T-helper 17 cell (primary cell): Measurements from ENCODE around the gene TMCO4. TPM values are rescaled to one million over a fixed set of nuclear protein-coding genes. Genes with fewer than 3 reads are reported as not detected.

Experiments used
- ATAC-seq: fragments of 150-1000 bp; cut with Tn5 transposase; 2 replicates; pipeline ENCODE4 v1.10.0; 2021; ENCODE audit warnings: mild to moderate bottlenecking, moderate library complexity
- DNase-seq, 3 donors: peaks; one replicate each; pipeline versions ENCODE4 v3.0.0 to v3.0.0-alpha.2; 2020 to 2021
- H3K9me3 ChIP-seq: one replicate; pipeline ENCODE4 v1.7.0; 2013; ENCODE audit warnings: low read length, mild to moderate bottlenecking; ENCODE audit not compliant: control insufficient read depth, poor library complexity, severe bottlenecking
- H3K27ac Mint-ChIP-seq: one replicate; pipeline ENCODE4 v1.8.0; 2022; ENCODE audit warnings: mild to moderate bottlenecking, moderate library complexity, mixed read lengths
- H3K27me3 Mint-ChIP-seq: one replicate; pipeline ENCODE4 v1.8.0; 2022; ENCODE audit warnings: mixed read lengths
- H3K36me3 Mint-ChIP-seq: one replicate; pipeline ENCODE4 v1.8.0; 2022; ENCODE audit warnings: low read depth, mixed read lengths
- H3K4me1 Mint-ChIP-seq: one replicate; pipeline ENCODE4 v1.8.0; 2022; ENCODE audit warnings: mild to moderate bottlenecking, mixed read lengths
- H3K4me3 Mint-ChIP-seq: one replicate; pipeline ENCODE4 v1.8.0; 2022; ENCODE audit warnings: mild to moderate bottlenecking, moderate library complexity, mixed read lengths
- total RNA-seq, 4 donors: library from RNA in 2 of 4; stranded (reverse) in 2 of 4; gene quantifications; one replicate each; pipeline ENCODE4 v1.2.3 and lab custom pipeline; 2022 to 2026

Gene TMCO4
- total RNA-seq, 2 donors from 2014 or later: 18.6 TPM

DNA sequence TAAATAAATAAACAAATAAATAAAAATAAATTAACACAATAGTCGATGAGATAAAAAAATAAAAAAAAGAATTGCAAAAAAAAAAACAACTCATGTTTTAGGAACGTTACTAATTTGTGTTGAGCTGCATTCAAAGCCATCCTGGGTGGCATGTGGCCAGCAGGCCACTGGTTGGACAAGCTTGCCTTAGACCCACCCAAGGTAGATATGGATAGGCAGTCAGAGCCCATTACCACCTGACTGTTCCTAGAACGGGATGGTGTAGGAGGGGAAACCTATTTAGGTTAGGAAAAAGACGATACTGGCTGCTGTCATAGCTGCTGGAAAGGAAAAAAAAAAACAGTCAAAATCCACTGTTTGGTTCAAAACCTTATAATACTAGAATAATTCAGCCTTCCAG, 94.3 kb downstream of the TMCO4 start:
- peaks cover 3% of the 10 kb centered on the region for H3K4me1 Mint-ChIP-seq
- H3K36me3 Mint-ChIP-seq: peaks cover 3% of the 10 kb centered on the region
- no peaks in the 10 kb centered on the region for H3K27me3 Mint-ChIP-seq
- no peak overlapping the region for H3K4me3 Mint-ChIP-seq
- H3K27ac Mint-ChIP-seq: no peak overlapping the region
- no peaks in the 10 kb centered on the region for H3K9me3 ChIP-seq
- no peak for ATAC-seq
- no peak for DNase-seq

DNA sequence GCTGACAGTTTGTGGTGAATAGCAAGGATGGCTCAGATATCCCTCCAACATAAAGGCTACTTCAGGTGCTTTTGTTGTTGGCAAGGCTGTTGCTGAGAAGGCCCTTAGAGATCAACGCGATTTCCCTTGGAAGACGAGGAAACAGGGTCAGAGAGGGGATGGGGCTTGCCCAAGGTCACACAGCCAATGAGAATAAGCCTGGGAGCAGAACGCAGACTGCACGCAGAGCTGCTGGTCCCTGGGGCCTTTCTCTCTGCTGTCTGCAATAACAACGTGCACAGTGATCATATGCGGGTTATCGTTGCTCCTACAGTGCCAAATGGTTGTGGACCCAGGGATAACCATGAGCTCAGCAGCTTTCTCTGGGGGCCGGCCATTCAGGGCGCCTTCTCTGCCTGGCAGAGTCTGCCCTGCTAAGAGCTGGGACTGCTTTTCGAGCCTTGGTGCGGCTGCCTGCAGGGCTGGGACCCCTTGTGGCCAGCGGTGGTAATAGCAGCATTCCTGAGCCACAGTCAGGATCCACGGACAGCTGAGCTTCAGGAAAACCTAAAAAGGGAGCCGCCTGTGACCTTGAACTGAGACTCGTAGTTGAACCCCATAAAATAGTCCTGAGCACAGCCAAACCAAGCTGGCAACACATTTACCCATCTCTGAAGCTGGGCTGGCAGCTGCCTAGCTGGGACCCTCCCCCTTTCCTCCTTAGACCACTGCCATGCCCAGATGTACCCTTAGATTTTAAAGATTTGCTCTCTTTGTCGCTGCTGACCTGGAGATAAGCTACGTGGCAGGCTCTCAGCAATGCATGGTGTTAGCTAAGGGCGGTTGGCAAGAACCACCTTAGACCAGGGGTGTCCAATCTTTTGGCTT, 95.2 kb downstream of the TMCO4 start:
- H3K27me3 Mint-ChIP-seq: no peaks in the 10 kb centered on the region

DNA sequence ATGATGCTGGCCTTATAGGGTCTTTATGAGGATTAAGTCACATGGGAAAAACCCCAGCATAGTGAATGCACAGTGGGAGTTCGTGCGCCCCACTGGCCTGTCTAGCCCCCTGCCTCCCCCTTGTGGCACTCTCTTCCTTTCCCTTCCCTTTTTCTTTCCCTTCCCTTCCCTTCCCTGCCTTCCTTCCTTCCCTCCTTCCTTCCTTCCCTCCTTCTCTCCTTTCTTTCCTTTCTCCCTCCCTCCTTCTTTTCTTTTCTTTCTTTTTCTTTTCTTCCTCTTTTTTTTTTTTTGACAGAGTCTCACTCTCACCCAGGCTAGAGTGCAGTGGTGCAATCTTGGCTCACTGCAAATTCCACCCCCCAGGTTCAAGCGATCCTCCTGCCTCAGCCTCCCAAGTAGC, 96.4 kb downstream of the TMCO4 start:
- Mint-ChIP-seq H3K36me3 (no peaks in the 10 kb centered on the region), H3K4me3 (no peak overlapping the region), H3K4me1 (no peaks in the 10 kb centered on the region), H3K27ac (no peak overlapping the region), H3K27me3 (no peaks in the 10 kb centered on the region)
- H3K9me3 ChIP-seq: no peaks in the 10 kb centered on the region
- ATAC-seq (no peak), DNase-seq (no peak)

More for the DNA sequence above, 95.2 kb downstream of the TMCO4 start:
- no peak overlapping the region for H3K4me3 Mint-ChIP-seq
- no peaks in the 10 kb centered on the region for H3K9me3 ChIP-seq
- DNase-seq: peak; percentile 31 to 53 (median 32)
- peak overlapping the region; percentile 19 for H3K27ac Mint-ChIP-seq
- no peaks in the 10 kb centered on the region for H3K36me3 Mint-ChIP-seq
- no peaks in the 10 kb centered on the region for H3K4me1 Mint-ChIP-seq
- ATAC-seq: peak; percentile 77

DNA sequence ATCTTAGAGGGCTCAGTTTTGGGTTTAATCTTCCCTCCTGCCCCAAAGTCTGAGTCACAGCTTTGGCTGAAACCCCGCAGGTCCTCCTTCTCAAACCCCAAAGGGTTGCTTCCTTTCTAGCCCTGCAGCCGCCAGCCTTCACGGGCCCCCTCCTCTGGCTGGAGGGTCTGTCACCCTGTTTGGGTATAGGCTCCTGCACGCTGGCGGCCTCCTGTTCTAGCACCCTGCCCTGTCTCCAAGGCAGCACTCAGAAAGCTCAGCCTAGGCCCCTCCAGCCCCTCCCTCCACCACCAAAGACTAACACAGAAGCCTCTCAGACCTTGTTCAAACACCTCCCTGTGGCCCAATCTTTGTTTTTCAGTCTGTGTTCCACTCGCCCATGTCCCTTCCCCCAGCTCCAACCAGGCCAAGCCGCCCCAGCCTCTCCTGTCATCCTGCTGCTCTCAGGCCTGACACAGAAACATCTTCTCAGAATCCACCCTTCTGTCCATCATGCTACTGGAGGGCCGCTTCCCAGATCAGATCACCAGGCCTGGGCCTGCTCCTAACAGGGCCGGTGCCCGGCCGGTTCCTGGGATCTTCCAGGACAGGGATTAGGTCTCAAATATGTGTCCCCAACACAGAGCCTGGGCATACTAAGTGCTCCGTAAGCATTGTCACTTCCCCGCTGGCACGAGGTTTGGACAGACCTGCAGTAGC, 99.5 kb downstream of the TMCO4 start:
- ATAC-seq (no peak), DNase-seq (no peak)
- Mint-ChIP-seq H3K4me3 (no peak overlapping the region), H3K4me1 (no peaks in the 10 kb centered on the region), H3K36me3 (peaks cover 3% of the 10 kb centered on the region), H3K27ac (no peak overlapping the region), H3K27me3 (no peaks in the 10 kb centered on the region)
- H3K9me3 ChIP-seq: no peaks in the 10 kb centered on the region

DNA sequence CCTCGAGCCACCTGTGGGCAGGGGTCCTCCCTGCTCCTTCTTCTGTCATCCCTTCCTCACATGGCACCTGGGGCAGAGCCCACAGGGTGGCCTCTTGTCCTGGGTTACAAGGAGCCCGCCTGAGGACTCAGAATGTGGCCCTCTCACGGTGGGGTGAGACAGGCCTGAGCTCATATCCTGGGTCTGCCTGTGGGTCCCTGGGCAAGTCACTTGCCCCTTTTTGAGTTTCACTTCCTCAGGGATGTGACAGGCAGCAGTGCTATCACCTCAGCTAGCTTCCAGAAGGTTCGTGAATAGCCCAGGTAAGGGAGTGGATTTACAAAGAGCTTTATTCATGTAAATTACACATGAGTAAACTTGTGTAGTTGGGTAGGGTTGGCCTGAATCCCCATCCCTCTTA, 101.5 kb downstream of the TMCO4 start:
- ATAC-seq (no peak), DNase-seq (no peak)
- Mint-ChIP-seq H3K27me3 (no peaks in the 10 kb centered on the region), H3K36me3 (peaks cover 3% of the 10 kb centered on the region), H3K27ac (no peak overlapping the region), H3K4me1 (no peaks in the 10 kb centered on the region), H3K4me3 (no peak overlapping the region)
- H3K9me3 ChIP-seq: no peaks in the 10 kb centered on the region

DNA sequence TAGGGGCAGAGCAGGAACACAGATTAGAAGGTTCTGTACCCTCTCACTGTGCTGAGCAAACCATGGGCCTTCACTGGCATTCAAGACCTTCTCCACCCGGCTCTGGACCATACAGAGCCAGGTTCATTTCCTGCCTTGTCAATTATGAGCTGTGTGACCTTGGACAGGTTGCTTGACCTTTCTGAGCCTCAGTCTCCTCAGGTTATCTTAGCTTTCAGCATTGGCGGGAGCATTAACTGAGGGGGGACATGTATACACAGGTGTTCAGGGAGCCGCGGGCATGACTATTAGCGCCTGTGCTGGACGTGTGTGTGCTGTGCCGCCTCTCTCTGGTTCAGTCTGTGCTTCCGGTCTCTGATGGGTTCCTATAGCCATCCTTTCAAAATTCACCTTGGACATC, 102.9 kb downstream of the TMCO4 start:
- Mint-ChIP-seq H3K4me3 (no peak overlapping the region), H3K27ac (no peak overlapping the region), H3K36me3 (peaks cover 3% of the 10 kb centered on the region), H3K27me3 (no peaks in the 10 kb centered on the region), H3K4me1 (no peaks in the 10 kb centered on the region)
- no peaks in the 10 kb centered on the region for H3K9me3 ChIP-seq
- ATAC-seq: no peak
- DNase-seq: no peak

DNA sequence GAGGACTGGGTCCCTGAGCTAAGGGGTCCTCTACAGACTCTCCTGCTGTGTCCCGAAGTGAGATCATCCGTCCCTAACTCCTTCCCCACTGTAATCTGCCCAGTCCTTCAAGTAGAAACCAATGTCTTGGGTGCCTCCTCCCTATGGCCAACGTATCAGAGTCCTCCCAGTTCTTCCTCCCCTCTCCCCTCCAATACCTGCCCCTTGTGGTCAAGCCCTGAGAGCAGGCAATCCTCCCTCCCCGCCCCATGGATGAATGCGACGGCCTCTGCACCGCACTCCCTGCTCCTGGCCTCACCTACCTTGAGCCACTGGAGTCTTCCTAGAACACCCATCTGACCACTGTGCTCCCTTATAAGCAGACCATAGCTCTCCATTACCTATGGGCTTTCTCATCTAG, 103.9 kb downstream of the TMCO4 start:
- peaks cover 6% of the 10 kb centered on the region for H3K36me3 Mint-ChIP-seq
- no peak overlapping the region for H3K27ac Mint-ChIP-seq

DNA sequence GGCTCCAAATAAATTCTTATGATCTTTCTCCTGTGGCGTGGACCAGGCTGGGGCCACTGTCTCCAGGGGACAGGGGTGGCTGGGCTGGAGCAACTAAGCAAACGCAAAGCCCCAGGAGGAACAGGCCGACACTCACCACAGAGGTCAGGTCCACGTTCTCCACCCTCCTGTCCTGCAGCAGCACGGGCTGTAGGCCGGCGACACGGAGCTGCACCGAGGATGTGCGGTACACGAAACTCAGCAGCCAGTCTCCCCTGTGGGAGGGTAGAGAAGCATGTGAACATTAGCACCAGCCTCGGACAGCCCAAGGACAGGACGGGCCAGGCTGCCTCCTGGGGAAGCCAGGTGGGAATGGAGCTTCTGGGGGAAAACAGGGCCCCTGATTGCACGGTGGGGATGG, 105.4 kb downstream of the TMCO4 start:
- H3K4me3 Mint-ChIP-seq: no peak overlapping the region
- H3K9me3 ChIP-seq: no peaks in the 10 kb centered on the region
- H3K27me3 Mint-ChIP-seq: no peaks in the 10 kb centered on the region
- DNase-seq (no peak), ATAC-seq (no peak)
- H3K27ac Mint-ChIP-seq: no peak overlapping the region
- H3K4me1 Mint-ChIP-seq: peaks cover 3% of the 10 kb centered on the region
- H3K36me3 Mint-ChIP-seq: peaks cover 9% of the 10 kb centered on the region

More for the DNA sequence above, 103.9 kb downstream of the TMCO4 start:
- no peaks in the 10 kb centered on the region for H3K4me1 Mint-ChIP-seq
- no peak overlapping the region for H3K4me3 Mint-ChIP-seq
- no peak for DNase-seq
- ATAC-seq: no peak
- no peaks in the 10 kb centered on the region for H3K9me3 ChIP-seq
- H3K27me3 Mint-ChIP-seq: no peaks in the 10 kb centered on the region

DNA sequence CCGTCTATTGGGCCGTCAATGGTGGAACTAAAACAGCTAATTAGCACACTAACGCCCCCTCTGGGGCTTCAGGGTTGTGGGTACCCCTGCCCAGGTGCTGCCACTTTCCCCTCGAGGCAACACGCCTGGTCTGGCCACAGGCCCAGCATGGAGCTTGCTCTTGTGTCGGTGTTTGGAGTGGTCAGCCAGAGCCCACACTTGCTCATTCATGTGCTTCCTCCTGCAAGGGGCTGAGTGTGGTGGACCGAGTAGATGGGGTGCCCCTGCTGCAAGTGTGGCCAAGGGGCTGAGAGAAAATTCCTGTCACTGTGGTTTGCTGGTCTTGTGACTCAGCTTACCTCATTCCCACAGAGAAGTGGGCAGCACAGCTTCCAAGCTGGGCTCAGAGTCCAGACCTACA, 109.4 kb downstream of the TMCO4 start:
- Mint-ChIP-seq H3K27me3 (no peaks in the 10 kb centered on the region), H3K4me3 (no peak overlapping the region), H3K4me1 (peaks cover 17% of the 10 kb centered on the region), H3K36me3 (peaks cover 6% of the 10 kb centered on the region), H3K27ac (peak overlapping the region; percentile 29)
- ATAC-seq: no peak
- no peak for DNase-seq
- H3K9me3 ChIP-seq: no peaks in the 10 kb centered on the region

DNA sequence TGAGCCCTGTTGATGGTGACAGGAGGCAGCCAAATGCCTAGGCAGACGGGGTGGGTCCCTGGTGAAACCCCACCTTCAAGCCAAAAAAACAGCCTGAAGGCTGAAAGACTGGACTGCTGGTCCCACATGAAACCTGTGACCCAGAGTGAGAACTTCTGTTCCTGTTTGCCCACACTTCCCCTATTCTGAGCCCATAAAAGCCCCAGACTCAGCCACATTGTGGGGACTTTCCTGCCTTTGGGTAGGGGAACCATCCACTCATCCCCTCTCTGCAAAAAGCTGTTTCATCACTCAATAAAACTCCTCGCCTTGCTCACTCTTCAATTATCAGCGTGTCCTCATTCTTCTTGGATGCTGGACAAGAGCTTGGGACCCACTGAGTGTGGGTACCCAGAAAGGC, 109.9 kb downstream of the TMCO4 start:
- no peak for ATAC-seq
- H3K36me3 Mint-ChIP-seq: peaks cover 6% of the 10 kb centered on the region
- H3K27me3 Mint-ChIP-seq: no peaks in the 10 kb centered on the region
- H3K4me3 Mint-ChIP-seq: no peak overlapping the region
- peak overlapping the region; percentile 8 for H3K27ac Mint-ChIP-seq
- H3K4me1 Mint-ChIP-seq: peaks cover 17% of the 10 kb centered on the region
- no peaks in the 10 kb centered on the region for H3K9me3 ChIP-seq
- no peak for DNase-seq

DNA sequence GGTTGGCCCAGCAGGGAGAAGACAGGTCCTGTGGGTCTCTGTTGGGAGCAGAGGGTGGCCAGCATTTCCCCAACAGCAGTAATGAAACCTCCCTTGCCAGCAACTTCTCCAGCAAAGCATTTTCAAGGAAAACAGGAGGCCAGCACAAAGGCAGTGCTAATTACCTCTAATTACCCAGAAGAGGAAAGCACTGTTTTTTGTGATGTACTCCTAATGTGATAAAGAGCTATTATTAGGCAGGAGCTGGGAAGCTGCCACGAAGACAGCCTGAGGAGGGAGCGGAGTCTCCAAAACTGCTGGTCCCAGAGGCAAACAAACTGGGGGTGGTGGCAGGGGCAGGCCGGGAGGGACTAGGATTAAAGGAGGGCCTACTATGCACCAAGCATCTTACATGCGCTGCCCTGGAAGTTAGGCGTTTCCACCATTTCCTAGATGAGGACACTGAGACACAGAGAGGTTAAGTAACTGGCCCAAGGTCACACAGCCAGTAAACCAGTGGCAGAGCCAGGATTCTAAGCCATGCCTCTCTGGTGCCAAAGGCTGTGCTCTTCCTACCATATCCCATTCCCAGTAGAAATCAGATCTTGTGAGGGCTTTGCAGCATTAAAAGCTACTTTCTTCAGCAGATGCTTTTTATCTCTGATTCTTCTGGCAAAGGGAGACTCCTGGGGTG, 110.5 kb downstream of the TMCO4 start:
- Mint-ChIP-seq H3K4me1 (peaks cover 17% of the 10 kb centered on the region), H3K36me3 (peaks cover 6% of the 10 kb centered on the region), H3K27me3 (no peaks in the 10 kb centered on the region), H3K4me3 (peak overlapping the region; percentile 66), H3K27ac (peak overlapping the region; percentile 71)
- H3K9me3 ChIP-seq: no peaks in the 10 kb centered on the region
- ATAC-seq: no peak
- no peak for DNase-seq

DNA sequence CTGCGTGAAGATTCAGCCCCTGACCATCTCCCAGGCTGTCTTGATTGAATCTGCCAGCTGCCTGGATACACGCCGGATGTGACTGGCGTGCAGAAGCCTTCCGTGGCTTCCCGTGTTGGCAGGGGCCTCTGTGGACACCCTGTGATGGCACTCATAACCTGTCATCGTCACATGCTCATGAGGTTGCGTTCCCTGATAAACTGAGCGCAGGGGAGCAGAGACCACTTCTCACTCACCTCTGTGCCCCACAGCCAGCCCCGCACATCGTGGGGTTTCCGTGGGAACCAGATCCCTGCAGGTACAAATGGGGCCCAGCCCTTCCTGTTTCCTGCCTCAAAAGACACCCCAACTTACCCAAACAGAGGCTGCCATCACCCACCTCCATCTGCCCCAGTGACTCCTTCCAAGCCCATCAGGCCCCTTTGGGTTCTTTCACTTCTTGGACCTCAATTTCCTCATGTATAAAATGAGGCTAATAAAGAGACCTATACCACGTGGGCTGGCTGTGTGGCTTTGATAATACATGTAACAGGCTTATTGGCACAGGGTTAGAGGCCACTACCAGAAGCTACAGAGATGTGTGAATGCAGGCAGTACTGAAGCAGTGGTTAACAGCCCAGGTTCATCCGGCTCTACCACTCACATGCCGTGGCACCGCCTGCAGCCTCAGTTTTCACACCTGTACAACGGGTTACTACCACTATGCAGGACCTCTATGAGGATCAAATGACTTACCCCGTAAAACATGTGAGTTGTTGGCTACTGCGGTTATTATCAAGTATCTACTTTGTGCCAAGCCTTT, 111.5 kb downstream of the TMCO4 start:
- no peaks in the 10 kb centered on the region for H3K9me3 ChIP-seq
- Mint-ChIP-seq H3K4me1 (peaks cover 17% of the 10 kb centered on the region), H3K4me3 (peak overlapping the region; percentile 66), H3K27me3 (no peaks in the 10 kb centered on the region), H3K36me3 (peaks cover 6% of the 10 kb centered on the region), H3K27ac (peak overlapping the region; percentile 71)
- DNase-seq (no peak), ATAC-seq (peak; percentile 51)

DNA sequence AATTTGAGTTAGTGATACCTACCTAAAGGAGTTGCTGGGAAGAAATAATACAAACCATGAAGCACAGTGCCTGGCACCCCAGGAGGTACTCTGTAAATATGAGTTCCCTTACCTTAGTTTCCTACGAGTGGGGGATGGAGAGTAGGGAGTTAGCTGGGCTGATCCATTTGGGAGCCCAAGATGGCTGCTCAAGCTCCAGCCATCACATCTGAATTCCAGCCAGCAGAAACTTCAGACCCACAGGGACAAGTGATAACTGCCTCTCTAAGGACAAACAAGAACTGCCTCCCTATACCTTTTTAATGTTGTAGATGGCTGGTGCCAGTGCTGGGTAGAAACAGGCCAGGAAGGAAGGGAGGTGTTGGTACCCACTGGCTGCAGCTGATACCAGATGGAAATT, 112.3 kb downstream of the TMCO4 start:
- peaks cover 17% of the 10 kb centered on the region for H3K4me1 Mint-ChIP-seq
- no peak overlapping the region for H3K4me3 Mint-ChIP-seq
- no peak overlapping the region for H3K27ac Mint-ChIP-seq
- no peaks in the 10 kb centered on the region for H3K9me3 ChIP-seq
- DNase-seq: no peak
- ATAC-seq: no peak
- H3K36me3 Mint-ChIP-seq: peaks cover 6% of the 10 kb centered on the region
- no peaks in the 10 kb centered on the region for H3K27me3 Mint-ChIP-seq
